GM06990 (cell line): Measurements from ENCODE around the gene ACE.

Experiments
- DNase-seq: peaks from one replicate; pipeline ENCODE4 v3.0.0-alpha.2; 2011; ENCODE audit not compliant: insufficient read length; ENCODE audit errors: extremely low read depth
- H3K27me3 ChIP-seq: replicated peaks from 2 replicates; pipeline ENCODE4 v1.6.0; 2011; ENCODE audit warnings: low read length; ENCODE audit not compliant: control insufficient read depth, insufficient read depth
- H3K36me3 ChIP-seq: 2 replicates; pipeline ENCODE4 v1.5.1; 2011; ENCODE audit warnings: low read length; ENCODE audit not compliant: control insufficient read depth, insufficient read depth
- H3K4me3 ChIP-seq: replicated peaks from 2 replicates; pipeline ENCODE4 v1.5.1; 2011; ENCODE audit warnings: low read depth, mild to moderate bottlenecking, control low read depth, low read length
- TF ChIP-seq, protein P1 (sequence below): IDR thresholded peaks from 2 replicates; pipeline ENCODE4 v1.5.1; 2011; ENCODE audit warnings: low read length, control low read depth, mild to moderate bottlenecking, inconsistent platforms; ENCODE audit not compliant: insufficient read depth, poor library complexity, severe bottlenecking

ACE gene

DNA sequence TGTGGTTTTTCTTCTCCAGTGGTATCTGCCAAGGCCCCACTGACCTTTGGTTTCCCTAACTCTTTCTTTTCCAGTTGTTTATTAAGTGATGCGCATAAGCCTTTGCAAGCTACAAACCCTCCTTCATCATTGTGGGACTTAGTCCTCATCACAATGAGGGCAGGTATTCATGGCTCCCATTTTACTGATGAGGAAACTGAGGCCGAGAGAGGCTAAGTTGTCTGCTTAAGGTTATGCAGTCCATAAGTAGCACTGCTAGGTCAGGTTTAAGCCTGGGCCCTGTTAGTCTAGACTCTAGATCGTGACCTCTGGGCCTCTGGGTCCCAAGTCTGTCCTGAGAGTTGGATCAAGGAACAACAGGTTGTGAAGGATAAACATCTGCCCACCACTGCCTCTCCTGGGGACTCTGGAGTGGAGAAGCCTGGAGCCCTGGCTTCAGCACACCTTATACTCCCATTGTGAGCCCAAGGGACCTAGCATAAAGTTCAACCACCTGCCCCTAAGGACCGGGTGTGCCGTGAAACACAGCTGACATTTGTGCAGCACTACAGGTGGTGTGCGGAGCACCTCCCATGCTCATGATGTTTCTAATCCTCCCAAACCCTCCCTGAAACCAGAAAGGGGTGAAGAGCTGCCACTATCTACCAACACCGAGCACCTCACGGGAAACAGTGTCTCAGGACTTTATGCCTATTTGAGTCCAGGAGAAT, 41.1 kb downstream of the ACE start:
- DNase-seq = no peak
- no peak overlapping the region for H3K4me3 ChIP-seq
- H3K27me3 ChIP-seq = no peaks in the 10 kb centered on the region
- TF ChIP-seq, protein P1, sequence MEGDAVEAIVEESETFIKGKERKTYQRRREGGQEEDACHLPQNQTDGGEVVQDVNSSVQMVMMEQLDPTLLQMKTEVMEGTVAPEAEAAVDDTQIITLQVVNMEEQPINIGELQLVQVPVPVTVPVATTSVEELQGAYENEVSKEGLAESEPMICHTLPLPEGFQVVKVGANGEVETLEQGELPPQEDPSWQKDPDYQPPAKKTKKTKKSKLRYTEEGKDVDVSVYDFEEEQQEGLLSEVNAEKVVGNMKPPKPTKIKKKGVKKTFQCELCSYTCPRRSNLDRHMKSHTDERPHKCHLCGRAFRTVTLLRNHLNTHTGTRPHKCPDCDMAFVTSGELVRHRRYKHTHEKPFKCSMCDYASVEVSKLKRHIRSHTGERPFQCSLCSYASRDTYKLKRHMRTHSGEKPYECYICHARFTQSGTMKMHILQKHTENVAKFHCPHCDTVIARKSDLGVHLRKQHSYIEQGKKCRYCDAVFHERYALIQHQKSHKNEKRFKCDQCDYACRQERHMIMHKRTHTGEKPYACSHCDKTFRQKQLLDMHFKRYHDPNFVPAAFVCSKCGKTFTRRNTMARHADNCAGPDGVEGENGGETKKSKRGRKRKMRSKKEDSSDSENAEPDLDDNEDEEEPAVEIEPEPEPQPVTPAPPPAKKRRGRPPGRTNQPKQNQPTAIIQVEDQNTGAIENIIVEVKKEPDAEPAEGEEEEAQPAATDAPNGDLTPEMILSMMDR = no peak
- no peaks in the 10 kb centered on the region for H3K36me3 ChIP-seq

DNA sequence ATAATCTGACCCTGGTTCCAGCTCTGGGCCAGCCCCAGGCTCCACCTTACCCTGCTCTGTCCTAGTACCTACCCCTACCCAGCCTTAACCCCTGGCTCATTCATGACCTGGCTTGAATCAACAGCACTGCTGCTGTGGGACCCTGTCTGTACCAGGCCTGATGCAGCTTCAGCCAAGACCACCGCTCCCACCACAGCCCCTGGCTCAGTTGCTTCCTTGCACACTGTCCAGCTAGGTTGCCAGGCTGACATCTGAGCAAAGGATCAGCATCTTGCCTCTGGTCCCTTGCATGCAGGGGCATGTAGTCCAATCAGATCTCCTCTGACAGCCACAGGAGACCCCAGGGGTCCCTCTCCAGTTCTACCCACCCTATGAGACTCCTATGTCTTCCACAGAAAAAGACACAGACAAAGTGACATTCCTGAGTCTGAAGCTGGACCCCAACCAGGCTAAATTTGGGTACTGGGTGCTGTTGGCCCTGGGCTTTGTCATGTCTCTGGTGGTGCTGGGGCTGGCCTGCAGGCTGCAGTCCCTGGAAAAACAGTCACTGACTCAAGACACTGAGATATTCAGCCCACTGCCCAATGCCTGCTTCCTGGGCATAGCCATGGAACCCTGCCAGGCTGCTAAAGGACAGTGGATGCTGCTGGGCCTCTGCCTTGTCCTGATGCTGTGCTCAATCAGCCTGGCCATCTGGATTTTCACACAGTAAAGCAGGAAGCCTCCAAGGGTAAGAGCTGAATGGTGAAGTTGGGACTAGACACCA, 42.4 kb downstream of the ACE start:
- Histone ChIP-seq H3K36me3 (no peaks in the 10 kb centered on the region), H3K27me3 (no peaks in the 10 kb centered on the region), H3K4me3 (no peak overlapping the region)
- no peak for DNase-seq
- TF ChIP-seq, protein P1 = no peak

DNA sequence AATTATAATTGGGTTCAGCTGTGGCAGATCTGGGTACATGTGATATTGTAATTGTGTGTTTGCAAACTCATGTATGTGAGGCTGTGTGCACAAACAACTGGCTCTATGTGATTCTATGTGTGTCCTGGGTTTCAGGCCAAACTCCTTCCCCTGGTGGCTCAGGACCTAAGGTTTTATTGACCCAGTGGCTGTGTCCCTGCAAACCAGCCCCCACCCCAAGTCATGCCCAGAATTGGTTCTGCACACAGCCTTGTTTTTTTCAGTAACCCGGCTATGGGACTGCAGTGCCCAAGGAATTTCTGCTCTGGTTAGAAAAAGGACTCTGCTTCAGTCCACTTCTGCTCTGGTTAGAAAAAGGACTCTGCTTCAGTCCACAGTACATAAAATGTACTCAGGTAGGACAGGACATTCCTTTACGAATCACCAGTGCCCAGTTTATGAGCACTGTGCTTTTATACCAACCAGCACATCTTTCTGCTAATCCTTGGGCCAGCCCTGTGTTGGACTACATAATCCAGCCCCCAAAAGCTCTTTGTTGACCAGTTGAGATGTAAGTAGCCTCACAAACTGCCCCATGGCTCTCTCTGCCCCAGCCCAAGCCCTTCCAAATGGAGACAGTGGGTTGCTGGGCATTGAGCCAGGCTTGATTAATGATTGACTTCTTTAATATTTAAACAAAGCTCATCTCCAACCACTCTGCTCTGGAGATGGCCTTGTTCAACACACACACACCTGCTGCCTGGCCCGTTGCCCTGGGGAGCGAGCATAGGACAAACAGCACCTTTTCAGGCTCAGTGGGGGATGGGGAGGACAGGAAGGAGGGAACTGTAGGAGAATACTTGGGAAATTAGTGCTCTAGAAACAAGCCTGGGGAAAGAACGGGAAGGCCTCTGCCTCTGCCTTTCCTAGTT, 43.4 kb downstream of the ACE start:
- Histone ChIP-seq H3K4me3 (no peak overlapping the region), H3K27me3 (no peaks in the 10 kb centered on the region), H3K36me3 (no peaks in the 10 kb centered on the region)
- TF ChIP-seq, protein P1 = no peak
- DNase-seq = no peak

DNA sequence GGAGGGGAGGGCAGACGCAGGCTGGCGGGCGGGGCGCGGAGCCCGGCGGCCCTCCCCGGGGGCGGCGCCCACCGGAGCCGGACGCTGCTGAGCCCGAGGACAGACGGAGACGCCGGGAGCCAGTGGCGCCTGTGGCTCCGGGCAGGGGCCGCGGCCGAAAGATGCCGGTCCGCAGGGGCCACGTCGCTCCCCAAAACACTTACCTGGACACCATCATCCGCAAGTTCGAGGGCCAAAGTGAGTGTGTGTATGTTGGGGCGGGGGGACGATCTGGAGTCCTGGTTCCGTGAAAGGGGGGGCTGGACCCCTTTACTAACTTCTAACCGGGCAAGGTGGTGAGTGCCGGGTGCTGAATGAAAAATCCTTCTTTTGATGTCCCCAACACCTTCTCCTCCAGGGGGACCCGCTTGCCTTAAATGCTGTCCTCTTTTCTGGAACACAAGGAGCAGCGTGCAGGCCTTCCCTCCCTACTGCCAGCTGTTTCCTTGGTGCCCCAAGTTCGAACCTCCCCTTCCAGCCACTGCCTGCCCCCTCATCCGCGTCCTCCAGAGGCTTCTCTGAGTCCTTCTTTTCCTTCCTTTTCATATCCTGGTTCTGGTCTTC, 46.5 kb downstream of the ACE start, which contains the start of gene KCNH6:
Gene KCNH6, plus strand, starts transcription at position 106 of the 603 bp plus-strand sequence. Its CDS starts 56 bp downstream, at position 162.
- H3K4me3 ChIP-seq = no peak within 1 kb of the TSS
- no peaks in the 10 kb centered on the region; the same call in none of the 2 replicates for H3K27me3 ChIP-seq
- no peak for DNase-seq
- TF ChIP-seq, protein P1 = no peak
- no peaks in the 10 kb centered on the region for H3K36me3 ChIP-seq

DNA sequence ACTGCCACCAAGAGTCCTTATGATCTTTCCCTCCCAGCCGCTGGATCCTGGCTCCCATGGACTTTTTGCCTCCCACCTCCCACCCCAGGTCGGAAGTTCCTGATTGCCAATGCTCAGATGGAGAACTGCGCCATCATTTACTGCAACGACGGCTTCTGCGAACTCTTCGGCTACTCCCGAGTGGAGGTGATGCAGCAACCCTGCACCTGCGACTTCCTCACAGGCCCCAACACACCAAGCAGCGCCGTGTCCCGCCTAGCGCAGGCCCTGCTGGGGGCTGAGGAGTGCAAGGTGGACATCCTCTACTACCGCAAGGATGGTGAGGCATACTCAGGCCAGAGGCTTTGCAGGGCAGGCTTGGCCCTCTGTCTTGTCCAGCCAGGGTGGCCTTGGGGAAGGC, 47.2 kb downstream of the ACE start:
- TF ChIP-seq, protein P1 = no peak
- H3K27me3 ChIP-seq = no peaks in the 10 kb centered on the region; the same call in none of the 2 replicates
- no peaks in the 10 kb centered on the region for H3K36me3 ChIP-seq
- DNase-seq = no peak
- H3K4me3 ChIP-seq = no peak overlapping the region
